ENCODE measurements around the gene SHISA8.

GRCh38 chr22:41870786-41871185, 44.1 kb downstream of the SHISA8 start:
- TF ChIP-seq ZNF274 (IDR thresholded peaks at IDR 0.05; ENCODE audit: low read depth, low read length) = no peak
- no peak for TF ChIP-seq SUZ12 (IDR thresholded peaks at IDR 0.05; ENCODE audit: extremely low read depth, insufficient read depth, insufficient read length)
- no peak for TF ChIP-seq YY1 (IDR thresholded peaks at IDR 0.05; ENCODE audit: insufficient read depth, insufficient read length)
